Midbrain (tissue), 1 donor: Measurements from ENCODE around the gene RAB8B.
"Not testable (repeated sequence)": the region's sequence is repeated elsewhere in the genome, so short reads cannot be mapped to it uniquely, and the experiment has no call there.

Source experiments
- DNase-seq: peaks from one replicate; lab custom pipeline; 2025; lab: John Stamatoyannopoulos, UW

Gene RAB8B

DNA sequence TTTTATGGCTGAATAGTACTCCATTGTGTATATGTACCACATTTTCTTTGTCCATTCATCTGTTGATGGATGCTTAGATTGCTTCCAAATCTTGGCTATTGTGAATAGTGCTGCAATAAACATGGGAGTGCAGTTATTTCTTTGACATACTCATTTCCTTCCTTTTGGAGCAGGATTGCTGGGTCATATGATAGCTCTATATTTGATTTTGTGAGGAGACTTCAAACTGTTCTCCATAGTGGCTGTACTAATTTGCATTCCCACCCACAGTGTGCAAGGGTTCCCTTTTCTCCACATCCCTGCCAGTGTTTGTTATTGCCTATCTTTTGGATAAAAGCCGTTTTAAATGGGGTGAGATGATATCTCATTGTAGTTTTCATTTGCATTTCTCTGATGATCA, 47.7 kb downstream of the RAB8B start:
- not testable (repeated sequence) for DNase-seq

DNA sequence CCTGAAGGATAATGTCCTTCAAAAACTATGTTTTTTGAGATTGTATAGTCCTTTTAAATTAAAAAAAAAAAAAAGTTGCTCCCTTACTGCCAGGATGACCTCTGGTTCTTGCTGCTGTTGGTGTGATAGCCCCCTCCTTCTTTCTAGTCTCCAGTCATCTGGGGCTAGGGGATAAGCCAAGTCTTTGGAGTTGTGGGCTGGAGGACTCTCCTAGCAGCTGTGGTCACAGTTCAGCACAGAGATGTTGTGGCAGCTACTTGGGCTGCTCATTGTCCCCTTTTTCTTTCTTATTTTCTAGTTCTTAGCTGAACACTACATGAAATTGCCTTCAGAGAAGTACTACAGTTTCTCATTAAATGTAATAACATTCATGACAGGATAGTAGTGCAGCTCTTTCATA, 48.8 kb downstream of the RAB8B start:
- DNase-seq = no peak

DNA sequence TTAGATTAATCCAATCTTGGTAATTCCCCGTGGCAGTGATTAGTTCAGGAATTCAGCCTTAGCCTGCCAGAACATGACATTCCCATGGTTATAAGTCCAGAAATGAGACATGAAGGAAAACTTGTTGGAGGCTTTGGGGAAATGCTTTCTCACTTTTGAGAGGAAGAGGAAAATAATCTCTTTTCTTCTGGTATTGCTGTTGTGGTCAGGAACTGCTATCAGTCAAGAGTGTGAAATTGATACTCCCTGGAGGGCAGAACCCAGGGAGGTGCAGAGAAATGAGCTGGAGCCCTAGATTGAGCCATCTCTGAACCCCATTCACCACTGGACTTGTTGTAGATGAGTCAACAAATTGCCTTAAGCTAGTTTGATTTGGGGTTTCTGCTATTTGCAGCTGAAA, 49.4 kb downstream of the RAB8B start:
- DNase-seq = no peak

DNA sequence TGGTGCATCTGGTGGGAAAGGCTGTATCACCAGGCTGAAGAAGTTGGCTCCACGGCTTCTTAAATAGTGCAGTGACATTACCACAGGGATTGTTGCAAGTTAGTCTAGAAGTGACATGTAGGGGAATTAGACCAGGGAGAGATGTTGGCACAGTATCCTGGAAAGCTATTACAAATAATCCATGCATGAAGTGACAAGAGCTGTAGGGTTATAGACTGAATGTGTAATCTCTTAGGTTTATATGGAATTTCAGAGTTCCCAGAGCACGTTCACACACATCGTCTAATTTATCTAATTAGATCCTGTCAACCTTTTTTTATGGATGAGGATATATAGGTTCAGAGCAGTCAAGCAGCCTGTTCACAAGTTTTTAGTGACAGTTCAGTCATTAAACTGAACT, 50.7 kb downstream of the RAB8B start:
- no peak for DNase-seq

DNA sequence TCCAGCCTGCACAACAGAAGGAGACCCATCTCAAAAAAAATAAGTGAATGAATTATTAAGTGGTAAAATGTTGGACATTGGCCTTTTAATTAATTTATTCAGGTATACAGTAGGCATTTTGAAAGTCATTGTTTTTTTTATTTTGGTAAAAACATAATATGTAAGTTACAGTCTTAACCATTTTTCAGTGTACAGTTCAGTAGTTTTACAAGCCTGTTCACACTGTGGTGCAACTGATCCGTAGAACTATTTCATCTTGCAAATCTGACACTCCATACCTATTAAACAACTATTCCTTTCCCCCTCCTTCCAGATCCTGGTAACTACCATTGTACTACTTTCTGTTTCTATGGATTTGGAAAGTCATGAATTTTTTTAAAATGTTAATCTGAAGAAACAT, 51.9 kb downstream of the RAB8B start:
- DNase-seq = no peak

DNA sequence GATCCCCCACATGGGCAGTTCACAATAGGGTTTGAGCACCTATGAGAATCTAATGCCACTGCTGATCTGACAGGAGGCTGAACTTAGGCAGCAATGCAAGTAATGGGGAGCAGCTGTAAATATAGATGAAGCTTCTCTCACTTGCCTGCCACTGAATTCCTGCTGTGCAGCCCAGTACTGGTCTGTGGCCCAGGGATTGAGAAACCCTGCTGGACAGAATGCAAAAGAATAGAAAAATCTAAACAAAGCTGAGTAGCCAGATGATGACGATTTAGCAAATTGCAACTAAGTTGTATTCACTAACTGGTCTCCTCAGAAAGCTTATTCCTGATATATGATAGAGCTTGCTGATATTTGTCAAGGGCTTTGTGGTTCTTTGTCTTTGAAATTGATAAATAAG, 53.7 kb downstream of the RAB8B start:
- no peak for DNase-seq

DNA sequence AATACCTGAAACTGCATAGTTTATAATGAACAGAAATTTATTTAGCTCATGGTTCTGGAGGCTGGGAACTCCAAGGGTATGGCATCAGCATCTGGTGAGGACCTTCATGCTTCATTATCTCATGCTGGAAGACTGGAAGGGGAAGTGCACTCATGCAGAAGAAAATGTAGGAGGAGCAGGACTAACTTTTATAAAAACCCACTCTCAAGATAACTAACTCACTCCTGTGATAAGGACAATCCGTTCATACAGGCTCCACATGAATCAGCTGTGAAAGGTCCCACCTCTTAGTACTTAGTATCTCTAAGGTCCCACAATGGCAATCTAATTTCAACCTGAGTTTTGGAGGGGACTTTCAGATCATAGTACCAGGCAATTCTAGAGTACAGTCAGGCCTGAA, 54.4 kb downstream of the RAB8B start:
- no peak for DNase-seq

DNA sequence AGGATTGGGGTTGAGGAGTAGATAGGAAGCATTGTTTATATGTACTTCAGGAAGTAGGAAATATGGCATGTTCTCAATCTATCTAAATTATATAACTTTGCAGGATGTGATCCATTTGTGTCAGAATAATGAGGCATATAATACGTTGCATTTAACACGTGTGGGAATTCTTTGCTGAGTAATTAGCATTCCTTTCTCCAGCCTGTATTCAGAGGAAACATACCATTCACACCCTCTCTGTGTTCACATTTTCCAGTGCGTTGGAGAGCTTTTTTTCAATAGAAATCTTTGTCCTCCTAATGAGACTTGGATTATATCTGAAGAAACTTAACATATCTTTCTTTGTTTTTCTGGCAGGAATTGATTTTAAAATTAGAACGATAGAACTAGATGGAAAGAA, 55.0 kb downstream of the RAB8B start:
- no peak for DNase-seq

DNA sequence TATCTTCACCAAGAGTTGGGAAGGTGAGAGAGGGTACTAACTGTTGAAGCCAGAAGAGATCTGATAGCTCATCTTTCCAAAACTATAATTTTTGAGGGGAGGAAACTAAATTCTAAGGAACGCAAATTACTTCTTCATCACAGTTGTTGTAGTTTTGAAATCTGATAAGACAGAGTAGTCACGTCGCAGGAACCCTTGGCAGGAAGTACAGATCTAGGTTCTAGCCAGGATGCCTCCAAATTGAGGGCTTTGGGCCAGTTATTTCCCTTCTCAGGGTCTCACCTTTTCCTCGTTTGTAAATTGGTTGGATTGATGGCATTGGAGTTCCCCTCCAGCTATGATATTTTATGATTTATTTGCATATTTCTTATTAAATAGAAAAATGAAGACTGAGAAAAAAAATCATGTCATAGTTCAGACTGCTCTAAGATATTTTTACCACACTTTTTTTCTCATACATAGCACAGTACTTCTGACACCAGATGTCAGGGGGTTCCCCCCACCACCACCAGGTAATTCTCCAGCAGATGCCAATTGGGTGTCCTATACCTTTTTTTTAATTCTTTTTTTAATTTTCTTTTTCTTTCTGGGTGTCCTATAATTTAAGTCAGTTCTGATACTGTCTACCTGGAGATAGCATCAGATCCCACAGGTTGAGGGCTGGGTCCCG, 55.7 kb downstream of the RAB8B start:
- DNase-seq = no peak

DNA sequence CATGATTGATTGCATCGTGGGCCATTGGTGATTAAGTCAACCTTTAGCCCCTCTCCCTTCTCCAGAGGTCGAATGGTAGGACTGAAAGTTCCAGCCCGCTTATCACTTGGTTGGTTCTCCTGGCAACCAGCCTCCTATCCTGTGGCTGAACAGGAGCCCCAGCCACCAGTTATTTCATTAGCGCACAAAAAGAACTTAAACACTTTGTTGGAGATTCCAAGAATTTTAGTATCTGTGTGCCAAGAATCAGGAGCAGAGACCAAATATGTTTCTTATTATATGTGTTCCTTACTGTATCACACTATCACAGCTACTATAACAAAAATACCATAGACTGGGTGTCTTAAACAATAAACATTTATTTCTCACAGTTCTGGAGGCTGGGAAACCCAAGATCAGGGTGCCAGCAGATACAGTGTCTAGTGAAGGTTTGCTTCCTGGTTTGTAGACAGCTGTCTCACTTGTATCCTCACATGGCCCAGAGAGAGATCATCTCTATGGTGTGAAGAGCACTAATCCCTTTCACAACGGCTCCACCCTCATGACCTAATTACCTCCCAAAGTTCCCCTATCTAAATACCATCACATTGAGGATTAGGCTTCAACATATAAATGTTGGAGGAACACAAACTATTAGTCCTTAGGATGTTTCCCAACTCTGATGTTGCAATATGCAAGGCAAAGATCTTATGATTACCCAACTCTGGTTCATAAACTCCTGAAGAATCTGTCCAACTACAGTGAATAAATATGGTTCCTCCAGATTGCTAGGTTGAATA, 57.5 kb downstream of the RAB8B start:
- no peak for DNase-seq

DNA sequence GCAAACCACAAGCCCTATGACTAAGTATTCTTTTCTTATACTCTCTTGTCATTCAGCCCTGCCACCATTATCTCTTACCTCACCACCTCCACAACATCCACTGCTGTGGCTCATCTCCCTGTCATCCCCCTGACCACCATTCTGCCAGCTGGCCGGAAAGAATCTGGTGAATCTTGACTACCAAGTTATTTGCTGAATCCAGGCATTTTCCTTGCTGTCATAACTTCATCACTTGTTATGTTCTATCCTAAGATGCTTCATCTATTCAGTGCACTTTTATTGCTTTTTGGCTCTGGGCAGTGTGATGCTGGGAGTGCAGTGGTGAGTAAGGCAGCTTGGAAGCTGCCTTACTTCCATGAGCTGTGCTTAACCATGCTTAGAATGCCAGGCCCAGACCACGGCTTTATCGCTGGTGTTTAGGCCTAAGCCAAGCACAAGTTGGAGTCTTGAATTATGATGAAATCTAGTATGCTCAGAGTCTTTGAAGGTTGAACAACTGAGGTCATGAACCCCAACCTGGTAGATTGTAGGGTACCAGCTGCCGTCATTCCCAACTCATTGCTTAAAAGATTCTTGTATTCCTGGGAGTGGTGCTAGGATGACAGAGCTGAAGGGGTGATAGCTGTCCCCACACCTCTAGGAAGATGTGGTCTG, 61.0 kb downstream of the RAB8B start:
- DNase-seq = no peak

DNA sequence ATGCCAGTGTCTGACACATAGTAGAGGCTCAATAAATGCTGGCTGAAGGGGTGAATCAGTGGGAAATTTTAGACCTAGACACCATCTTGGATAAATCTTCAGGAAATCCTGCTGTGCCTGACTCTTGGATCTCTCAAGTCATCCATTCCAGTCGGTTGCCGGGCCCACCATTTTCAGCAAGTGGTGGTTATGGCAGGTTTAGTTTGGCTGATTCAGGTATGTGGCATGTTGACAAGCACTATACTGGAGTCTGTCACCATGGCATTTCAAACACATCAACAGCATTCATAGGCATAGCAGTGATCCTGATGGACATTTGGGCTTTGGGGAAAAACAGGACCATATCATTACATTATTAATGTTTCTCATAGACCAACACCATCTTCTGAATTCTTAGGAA, 62.3 kb downstream of the RAB8B start:
- DNase-seq = no peak

DNA sequence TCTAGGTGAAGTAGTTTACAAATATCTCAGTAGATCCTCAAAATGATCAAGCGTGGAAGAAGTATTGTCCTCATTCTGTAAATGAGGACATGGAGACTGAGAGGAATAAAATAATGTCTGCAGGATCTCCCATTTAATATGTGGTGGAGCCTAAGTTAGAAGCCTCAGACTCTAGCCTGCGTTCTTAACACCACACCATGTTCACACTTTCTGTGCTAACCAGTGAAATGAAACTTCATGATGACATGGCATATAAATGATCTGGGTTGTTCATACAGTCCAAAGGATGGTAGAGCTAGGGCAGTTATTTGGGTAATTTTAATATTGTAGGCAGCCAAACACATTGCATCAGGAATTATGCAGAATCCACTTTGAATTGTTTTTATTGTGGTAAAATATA, 62.9 kb downstream of the RAB8B start:
- no peak for DNase-seq

DNA sequence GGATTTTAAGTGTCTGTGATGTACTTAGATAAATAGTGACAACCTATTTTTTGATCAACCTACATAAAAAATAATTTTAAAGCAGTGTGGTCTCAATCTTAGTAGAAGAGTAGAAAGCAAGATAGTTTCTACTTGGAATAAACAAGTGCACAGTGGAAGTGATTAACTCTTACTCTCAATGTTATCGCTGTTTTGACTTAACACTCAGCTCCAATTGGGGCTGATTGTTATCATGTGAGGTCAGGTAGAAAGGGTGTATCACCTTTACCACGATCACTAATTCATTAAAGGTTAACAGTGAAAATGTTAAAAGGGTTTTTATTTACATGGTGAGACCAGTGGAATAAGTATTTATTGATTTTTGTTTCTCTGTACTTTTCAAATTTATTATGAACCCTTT, 65.6 kb downstream of the RAB8B start:
- no peak for DNase-seq

DNA sequence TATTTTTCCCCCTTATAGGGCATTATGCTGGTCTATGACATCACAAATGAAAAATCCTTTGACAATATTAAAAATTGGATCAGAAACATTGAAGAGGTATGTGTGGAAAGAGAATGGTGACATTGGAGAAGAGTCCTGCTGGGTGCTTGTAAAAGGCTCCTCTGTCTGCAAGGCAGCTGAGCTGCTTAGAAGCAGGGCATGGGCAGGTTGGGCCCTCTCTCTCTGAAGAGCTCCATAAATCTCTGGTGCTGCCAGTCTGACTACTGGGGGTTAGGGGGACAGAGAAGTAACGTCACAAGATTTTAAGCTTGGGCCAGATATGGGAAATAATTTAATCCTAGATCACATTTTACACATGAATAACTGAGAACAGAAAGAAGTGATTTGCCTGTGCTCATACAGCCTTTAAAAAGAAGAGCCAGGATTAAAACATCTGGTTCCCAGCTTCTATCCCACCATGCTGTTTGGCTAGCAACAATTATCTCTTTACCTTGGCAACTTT, 66.1 kb downstream of the RAB8B start:
- no peak for DNase-seq

DNA sequence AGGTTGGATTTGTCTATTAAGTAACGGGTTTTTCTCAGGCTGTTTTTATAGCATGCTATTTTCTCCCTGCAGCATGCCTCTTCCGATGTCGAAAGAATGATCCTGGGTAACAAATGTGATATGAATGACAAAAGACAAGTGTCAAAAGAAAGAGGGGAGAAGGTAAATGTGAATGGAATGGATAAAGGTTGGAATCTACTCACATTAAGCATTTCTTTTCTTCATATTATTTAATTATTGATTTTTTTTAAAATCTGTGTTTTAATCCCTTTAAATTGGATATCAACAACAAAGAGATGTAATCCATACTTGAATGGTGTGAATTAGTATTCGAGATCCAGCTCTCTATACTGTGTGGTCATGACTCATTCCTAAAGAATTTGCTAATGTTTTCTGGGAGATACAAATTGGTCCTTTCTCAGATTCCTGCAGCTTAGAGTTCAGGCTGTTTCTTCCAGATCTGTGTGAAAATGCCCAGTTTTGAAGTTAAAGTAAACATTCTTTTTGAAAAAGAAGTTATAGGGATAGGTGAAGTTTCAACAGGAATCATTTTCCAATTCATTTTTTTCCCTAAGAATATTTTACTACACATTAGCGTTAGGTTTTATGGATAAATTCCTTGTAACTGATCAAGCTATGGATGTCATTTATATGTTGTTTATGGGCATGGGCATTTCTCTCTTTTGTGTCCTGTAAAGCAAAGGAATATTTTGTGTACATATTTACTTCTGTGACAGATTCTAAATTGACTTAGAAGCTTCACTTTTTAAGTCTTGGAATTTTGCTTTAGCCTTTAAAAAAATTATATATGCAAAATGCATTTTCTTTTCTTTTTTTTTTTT, 67.2 kb downstream of the RAB8B start:
- DNase-seq = no peak

DNA sequence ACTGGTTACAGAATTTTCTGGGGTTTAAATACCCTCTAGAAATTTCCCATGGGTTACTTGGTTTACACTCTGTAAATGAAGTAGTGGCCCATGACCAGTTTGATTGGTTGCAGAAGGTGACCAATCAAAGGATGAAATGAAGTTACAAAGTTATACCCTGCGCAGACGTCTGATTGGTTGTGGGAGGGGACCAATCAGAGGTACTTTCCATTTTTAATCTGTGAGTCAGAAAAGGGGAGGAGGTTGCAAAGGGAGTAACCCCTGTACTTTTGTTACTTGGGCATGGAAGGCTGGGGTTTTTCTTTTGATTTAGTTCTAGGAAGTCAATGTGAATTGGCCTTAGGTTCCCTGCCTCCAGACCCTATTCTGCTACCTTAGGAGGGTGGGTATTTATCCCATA, 69.3 kb downstream of the RAB8B start:
- no peak for DNase-seq

DNA sequence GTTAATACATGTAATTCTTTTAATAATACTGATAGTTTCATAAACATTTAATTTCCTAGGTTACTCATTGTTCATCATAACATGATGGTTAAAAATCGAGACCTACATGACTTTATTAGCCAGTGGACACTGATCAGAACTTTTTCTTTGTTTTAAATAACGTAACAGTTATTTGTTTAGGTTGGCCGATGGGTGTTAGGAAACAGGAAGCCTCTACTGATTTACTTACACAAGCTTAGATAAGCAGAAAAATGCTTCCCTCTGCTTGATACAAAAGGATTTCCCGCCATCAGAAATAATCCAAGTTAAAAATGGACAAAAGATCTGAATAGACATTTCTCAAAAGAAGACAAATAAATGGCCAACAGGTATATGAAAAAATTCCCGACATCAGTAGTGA, 71.4 kb downstream of the RAB8B start:
- DNase-seq = no peak

DNA sequence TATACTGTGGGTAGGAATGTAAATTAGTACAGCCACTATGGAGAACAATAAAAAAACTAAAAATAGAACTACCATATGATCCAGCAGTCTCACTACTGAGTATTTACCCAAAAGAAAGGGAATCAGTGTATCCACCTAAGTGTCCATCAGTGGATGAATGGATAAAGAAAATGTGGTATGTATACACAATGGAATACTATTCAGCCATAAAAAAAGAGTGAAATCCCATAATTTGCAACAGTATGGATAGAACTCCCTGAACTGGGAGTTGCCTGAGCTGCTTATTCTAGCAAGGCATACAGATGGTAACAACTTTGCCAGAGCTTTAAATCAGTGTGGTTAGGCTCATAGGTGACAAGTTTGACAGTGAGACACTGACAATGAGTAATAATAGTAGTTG, 71.9 kb downstream of the RAB8B start:
- DNase-seq = no peak

DNA sequence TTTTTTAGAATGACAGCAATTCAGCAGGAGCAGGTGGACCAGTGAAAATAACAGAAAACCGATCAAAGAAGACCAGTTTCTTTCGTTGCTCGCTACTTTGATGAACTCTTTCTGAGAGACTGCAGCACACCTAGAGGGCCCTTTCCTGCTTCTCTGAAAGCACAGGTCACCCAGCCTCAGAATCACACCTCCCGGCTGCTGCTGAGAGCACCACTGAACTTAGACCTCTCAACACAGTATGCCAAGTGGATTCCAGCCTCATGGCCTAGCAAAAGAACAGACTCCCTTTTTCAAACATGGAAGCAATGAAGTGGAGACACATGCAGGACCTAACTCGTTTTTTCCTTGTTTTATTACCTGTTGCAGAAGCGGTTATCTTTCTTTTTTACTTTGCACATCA, 74.1 kb downstream of the RAB8B start:
- DNase-seq = no peak

DNA sequence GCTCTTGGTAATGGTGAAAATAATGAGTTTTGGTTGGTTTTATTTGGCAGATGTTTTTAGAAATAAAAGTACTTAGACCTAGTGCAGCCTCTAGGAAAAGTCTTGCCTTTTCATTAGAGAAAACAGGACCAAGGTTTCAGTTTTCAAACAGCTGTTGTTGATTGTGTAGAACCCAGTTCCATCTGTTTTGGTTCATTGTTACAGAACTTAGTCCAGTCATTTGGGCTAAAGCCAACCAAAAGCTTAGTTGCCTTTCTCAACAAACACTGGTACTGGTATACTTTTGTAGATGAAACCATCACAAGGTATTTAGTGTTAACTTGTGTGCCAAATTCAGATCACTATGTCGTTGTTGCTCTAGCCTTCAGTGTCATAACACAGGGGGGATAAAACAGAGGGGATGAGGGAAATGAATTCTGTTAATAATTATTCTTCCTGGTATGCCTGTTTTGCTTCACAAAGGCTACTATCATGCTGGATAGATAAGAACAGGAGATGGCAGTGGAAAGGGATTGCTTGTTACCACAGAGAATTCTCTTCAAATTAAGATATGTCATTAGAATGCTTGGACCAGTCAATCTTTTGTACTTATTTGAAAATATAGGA, 75.4 kb downstream of the RAB8B start:
- no peak for DNase-seq

DNA sequence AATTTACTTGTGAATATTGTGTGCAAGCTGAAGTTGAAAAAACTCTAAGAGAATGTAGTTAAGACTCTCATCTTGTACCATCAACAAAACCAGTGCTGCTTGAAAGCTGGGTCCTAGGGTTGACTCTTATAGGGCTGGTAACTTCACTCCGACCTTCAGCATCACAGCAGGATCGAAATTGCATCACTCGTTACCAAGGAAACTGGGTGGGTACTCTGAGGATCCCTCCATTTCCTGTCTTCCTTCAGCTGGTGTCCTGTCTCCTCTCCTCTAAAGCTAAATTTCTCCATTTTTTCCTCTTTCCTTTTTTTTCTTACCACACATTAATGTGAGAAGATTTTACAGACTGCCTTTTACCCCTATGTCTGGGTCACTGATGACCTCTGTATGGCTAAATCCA, 85.0 kb downstream of the RAB8B start:
- DNase-seq = no peak
